ENCODE results near the gene GALNT5.

GALNT5 gene

DNA sequence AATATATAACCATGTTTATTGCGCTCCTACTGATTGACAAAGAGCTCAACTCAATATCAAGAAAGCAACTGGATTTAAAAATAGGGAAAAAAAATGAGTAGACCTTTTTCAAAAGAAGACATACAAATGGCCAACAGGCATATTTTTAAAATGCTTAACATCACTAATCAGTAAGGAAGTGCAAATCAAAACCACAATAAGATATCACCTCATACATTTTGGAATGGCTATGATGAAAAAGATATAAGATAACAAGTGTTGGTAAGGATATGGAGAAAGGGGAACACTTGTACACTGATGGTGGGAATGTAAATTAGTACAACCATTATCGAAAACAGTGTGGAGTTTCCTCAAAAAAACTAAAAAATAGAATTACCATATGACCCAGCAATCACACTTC lies 5.6 kb upstream of the GALNT5 start:
- H3K27ac ChIP-seq: no peak overlapping the region
- no peak for TF ChIP-seq ZFX (IDR thresholded peaks at IDR 0.05; ENCODE audit: borderline replicate concordance)
- TF ChIP-seq, protein P1, sequence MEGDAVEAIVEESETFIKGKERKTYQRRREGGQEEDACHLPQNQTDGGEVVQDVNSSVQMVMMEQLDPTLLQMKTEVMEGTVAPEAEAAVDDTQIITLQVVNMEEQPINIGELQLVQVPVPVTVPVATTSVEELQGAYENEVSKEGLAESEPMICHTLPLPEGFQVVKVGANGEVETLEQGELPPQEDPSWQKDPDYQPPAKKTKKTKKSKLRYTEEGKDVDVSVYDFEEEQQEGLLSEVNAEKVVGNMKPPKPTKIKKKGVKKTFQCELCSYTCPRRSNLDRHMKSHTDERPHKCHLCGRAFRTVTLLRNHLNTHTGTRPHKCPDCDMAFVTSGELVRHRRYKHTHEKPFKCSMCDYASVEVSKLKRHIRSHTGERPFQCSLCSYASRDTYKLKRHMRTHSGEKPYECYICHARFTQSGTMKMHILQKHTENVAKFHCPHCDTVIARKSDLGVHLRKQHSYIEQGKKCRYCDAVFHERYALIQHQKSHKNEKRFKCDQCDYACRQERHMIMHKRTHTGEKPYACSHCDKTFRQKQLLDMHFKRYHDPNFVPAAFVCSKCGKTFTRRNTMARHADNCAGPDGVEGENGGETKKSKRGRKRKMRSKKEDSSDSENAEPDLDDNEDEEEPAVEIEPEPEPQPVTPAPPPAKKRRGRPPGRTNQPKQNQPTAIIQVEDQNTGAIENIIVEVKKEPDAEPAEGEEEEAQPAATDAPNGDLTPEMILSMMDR (IDR thresholded peaks at IDR 0.05): no peak

DNA sequence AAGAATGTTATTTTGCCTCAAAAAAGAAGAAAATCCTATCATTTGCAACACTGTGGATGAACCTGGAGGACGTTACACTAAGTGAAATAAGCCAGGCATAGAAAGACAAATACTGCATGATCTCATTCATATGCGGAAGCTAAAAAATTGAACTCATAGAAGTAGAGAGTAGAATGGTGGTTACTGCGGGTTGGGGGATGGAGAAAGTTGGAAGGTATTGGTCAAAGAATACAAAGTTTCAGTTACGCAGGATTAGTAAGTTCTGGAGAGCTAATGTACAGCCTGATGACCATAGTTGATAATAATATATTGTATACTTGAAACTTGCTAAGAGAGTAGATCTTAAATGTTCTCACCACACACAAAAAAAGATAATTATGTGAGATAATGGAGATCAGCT lies 5.0 kb upstream of the GALNT5 start:
- no peak overlapping the region for H3K27ac ChIP-seq
- TF ChIP-seq, protein P1 (IDR thresholded peaks at IDR 0.05): no peak
- TF ChIP-seq ZFX (IDR thresholded peaks at IDR 0.05; ENCODE audit: borderline replicate concordance): no peak

DNA sequence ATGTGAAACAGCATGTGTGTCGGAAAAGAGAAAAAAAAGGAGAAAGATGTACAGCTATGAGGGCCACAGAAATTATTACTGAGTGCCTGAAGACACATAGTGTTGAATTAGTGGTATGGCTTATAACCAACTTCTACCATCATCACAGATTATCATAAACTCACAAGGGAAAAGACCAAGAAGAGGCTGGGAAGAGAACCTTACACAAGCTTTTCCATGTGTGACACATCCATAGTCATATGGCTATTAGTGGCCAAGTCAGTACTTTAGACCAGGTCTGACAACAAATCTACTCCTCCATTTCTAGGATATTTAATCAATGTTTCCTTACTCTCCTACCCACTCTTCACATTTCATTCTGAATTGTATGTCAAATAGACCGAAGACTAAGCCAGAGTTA lies 3.5 kb upstream of the GALNT5 start:
- TF ChIP-seq, protein P1 (IDR thresholded peaks at IDR 0.05): no peak
- TF ChIP-seq ZFX (IDR thresholded peaks at IDR 0.05; ENCODE audit: borderline replicate concordance): no peak
- H3K27ac ChIP-seq: no peak overlapping the region

DNA sequence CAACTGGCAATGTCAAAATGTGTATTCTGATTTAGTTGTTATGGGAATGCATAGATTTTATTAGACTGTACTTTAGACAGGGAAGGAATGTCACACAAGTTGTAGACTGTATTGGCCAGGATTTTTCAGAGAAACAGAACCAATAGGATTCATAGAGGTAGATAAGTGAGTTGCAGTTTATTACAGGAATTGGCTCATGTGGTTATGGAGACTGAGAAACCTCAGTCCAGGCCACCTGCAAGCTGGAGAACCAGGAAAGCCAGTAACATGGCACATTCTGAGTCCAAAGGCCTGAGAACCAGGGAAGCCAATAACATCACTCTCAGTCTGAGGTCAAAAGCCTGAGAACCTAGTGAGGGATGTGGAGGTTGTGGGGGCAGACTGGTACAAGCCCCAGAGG lies 1.8 kb upstream of the GALNT5 start:
- H3K27ac ChIP-seq: no peak overlapping the region
- TF ChIP-seq, protein P1 (IDR thresholded peaks at IDR 0.05): no peak
- no peak for TF ChIP-seq ZFX (IDR thresholded peaks at IDR 0.05; ENCODE audit: borderline replicate concordance)

DNA sequence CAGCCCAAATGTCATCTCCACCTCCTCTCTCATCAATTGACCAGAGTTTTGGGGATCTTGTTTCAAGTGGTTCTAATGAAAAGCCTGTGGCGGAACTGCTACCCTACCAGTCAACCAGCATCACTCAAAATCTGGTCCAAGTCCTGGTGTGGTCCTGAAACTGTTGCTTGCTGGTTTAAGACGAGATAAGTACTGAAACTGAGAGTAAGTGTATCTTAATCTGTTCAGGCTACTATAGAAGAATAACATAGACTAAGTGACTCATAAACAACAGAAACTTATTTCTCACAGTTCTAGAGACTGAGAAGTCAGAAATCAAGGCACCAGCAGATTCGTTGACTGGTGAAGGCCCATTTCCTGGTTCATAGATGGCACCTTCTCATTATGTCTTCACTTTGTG lies 879 bp upstream of the GALNT5 start:
- TF ChIP-seq ZFX (IDR thresholded peaks at IDR 0.05; ENCODE audit: borderline replicate concordance): no peak
- TF ChIP-seq, protein P1 (IDR thresholded peaks at IDR 0.05): no peak
- H3K27ac ChIP-seq: no peak overlapping the region

DNA sequence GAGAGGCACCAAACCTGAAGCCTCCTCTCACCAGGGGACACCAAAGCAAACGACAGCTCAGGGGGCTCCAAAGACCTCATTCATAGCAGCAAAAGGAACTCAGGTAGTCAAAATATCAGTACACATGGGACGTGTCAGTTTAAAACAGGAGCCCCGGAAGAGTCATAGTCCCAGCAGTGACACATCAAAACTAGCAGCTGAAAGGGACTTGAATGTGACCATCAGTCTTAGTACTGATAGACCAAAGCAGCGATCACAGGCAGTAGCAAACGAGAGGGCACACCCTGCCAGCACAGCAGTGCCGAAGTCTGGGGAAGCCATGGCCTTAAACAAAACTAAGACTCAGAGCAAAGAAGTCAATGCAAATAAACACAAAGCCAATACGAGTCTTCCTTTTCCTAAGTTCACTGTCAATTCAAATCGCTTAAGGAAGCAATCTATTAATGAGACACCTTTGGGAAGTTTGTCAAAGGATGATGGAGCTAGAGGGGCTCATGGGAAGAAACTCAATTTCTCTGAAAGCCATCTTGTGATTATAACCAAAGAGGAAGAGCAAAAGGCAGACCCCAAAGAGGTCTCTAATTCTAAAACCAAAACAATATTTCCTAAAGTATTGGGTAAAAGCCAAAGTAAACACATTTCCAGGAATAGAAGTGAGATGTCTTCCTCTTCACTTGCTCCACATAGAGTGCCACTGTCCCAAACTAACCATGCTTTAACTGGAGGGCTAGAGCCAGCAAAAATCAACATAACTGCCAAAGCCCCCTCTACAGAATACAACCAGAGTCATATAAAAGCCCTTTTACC lies 1.2 kb downstream of the GALNT5 start:
- H3K27ac ChIP-seq: no peak overlapping the region
- no peak for TF ChIP-seq ZFX (IDR thresholded peaks at IDR 0.05; ENCODE audit: borderline replicate concordance)
- TF ChIP-seq, protein P1 (IDR thresholded peaks at IDR 0.05): no peak

DNA sequence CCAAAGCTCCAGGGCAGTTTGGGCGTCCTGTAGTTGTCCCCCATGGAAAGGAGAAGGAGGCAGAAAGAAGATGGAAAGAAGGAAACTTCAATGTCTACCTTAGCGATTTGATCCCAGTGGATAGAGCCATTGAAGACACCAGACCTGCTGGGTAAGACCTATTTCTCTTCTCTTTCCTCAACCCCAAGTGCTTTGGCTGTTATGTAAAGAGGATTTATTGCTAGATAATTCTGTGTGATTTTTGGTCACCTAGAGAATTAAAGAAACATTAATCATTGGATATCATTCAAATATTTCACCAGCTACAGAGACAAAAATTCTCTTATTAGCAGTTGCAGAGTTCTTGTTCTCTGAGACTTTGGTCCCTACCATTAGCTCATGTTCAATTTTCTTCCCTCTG lies 1.9 kb downstream of the GALNT5 start:
- H3K27ac ChIP-seq: no peak overlapping the region
- TF ChIP-seq, protein P1 (IDR thresholded peaks at IDR 0.05): no peak
- TF ChIP-seq ZFX (IDR thresholded peaks at IDR 0.05; ENCODE audit: borderline replicate concordance): no peak

Measured in 22Rv1 (cell line).